A549 (cell line): ENCODE data around the gene HEATR1.

Source experiments
- CEBPB ChIP-seq, 2 experiments: fragments of >200 bp in 1 of 2; sonication (Bioruptor Twin) in 1 of 2; formaldehyde crosslinking in 1 of 2; IDR thresholded peaks; 2 replicates each; pipeline ENCODE4 v1.6.1; 2012 to 2016
- CTCF ChIP-seq: fragments of >200 bp; sonication (Bioruptor Twin); formaldehyde crosslinking; IDR thresholded peaks from 3 replicates; pipeline ENCODE4 v1.5.1; 2016
- EHMT2 ChIP-seq: fragments of 200-600 bp; sonication (generic); IDR thresholded peaks from 2 replicates; pipeline ENCODE4 v1.6.1; 2016; ENCODE audit warnings: antibody characterized with exemption, low read depth, mild to moderate bottlenecking, moderate library complexity
- EP300 ChIP-seq, 2 experiments: fragments of >200 bp; sonication (Bioruptor Twin); formaldehyde crosslinking; IDR thresholded peaks; 2 replicates in 1 of 2; 3 replicates in 1 of 2; pipeline ENCODE4 v1.6.1; 2016 to 2017
- JUN ChIP-seq, 2 experiments: fragments of >200 bp; sonication (Bioruptor Twin); formaldehyde crosslinking; IDR thresholded peaks; 2 replicates in 1 of 2; 3 replicates in 1 of 2; pipeline ENCODE4 v1.6.1; 2016 to 2017
- NPAS2 ChIP-seq: fragments of 250-450 bp; sonication (Bioruptor Pico); IDR thresholded peaks from 2 replicates; pipeline ENCODE4 v1.8.0; 2022; ENCODE audit warnings: mild to moderate bottlenecking, moderate library complexity, borderline replicate concordance
- PBX3 ChIP-seq: IDR thresholded peaks from 2 replicates; pipeline ENCODE4 v1.6.1; 2012
- POLR2A ChIP-seq: IDR thresholded peaks from 2 replicates; pipeline ENCODE4 v1.6.1; 2012; ENCODE audit warnings: mild to moderate bottlenecking, low read length
- POLR2AphosphoS2 ChIP-seq: conservative IDR thresholded peaks from 2 replicates; pipeline ENCODE4 v1.6.1; 2012; ENCODE audit warnings: low read length, improper control_type of control experiment, inconsistent platforms
- RAD21 ChIP-seq, 2 experiments: fragments of >200 bp in 1 of 2; sonication (Bioruptor Twin) in 1 of 2; formaldehyde crosslinking in 1 of 2; IDR thresholded peaks in 1 of 2; conservative IDR thresholded peaks in 1 of 2; 2 replicates in 1 of 2; 3 replicates in 1 of 2; pipeline ENCODE4 v1.6.1; 2012 to 2018; ENCODE audit warnings: inconsistent platforms in 1 of 2
- REST ChIP-seq: fragments of 200-600 bp; sonication (generic); IDR thresholded peaks from 2 replicates; pipeline ENCODE4 v1.6.1; 2016; ENCODE audit warnings: antibody characterized with exemption, mild to moderate bottlenecking, moderate library complexity
- SMC3 ChIP-seq: fragments of >200 bp; sonication (Bioruptor Twin); formaldehyde crosslinking; IDR thresholded peaks from 3 replicates; pipeline ENCODE4 v1.6.1; 2018; ENCODE audit warnings: inconsistent platforms
- SREBF2 ChIP-seq: fragments of 450-650 bp; IDR thresholded peaks from 2 replicates; pipeline ENCODE4 v1.6.1; 2014; ENCODE audit warnings: mild to moderate bottlenecking, moderate library complexity
- ZFP36 ChIP-seq: fragments of 450-650 bp; IDR thresholded peaks from 2 replicates; pipeline ENCODE4 v1.6.1; 2014; ENCODE audit warnings: borderline replicate concordance; ENCODE audit not compliant: partially characterized antibody

GRCh38 chr1:236502972-236503639 lies 101.2 kb downstream of the HEATR1 start:
- no peak for TF ChIP-seq SMC3
- no peak for TF ChIP-seq CEBPB (IDR thresholded peaks at IDR 0.05)
- TF ChIP-seq RAD21 (conservative IDR thresholded peaks at IDR 0.05 in 1 of 2, IDR thresholded peaks at IDR 0.05 in 1 of 2), result no peak
- TF ChIP-seq POLR2AphosphoS2, result no peak
- no peak for TF ChIP-seq CTCF
- TF ChIP-seq EP300 (IDR thresholded peaks at IDR 0.05), result peak; percentile 19 to 24; a peak in 1 of 5 replicates
- no peak for TF ChIP-seq PBX3
- TF ChIP-seq JUN (IDR thresholded peaks at IDR 0.05), result peak in 1 of 2 experiments; percentile 41; a peak in 2 of 5 replicates
- TF ChIP-seq EHMT2, result no peak
- no peak for TF ChIP-seq REST
- no peak for TF ChIP-seq POLR2A
- TF ChIP-seq SREBF2, result no peak
- TF ChIP-seq ZFP36, result no peak
- no peak for TF ChIP-seq NPAS2 (CRISPR knock-in tag)
